HPDE6-E6E7 (cell line): ENCODE measurements around the gene KCNQ1.

Experiments
- DNase-seq: peaks from one replicate; pipeline ENCODE4 v3.0.0; 2011; ENCODE audit warnings: missing footprints; ENCODE audit errors: extremely low spot score

Gene KCNQ1

DNA sequence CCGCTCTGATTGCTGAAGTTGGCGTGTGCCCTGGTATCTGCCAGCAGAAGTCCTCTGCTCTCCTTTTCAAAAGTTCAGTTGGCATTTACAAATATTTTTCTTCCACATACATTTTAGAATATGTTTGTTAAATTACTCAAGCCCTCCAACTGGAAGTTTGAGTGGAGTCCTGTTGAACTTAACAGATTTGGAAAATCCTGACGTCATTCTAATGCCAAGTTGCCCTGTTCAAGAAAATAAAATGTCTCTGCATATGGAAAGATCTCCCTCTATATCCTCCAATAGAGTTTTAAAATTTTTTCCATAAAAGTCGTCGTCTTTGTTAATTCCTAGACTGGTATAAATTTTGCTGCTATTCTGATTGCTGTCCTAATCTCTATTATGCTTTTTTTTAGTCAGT is 251.6 kb downstream of the KCNQ1 start:
- no peak for DNase-seq

DNA sequence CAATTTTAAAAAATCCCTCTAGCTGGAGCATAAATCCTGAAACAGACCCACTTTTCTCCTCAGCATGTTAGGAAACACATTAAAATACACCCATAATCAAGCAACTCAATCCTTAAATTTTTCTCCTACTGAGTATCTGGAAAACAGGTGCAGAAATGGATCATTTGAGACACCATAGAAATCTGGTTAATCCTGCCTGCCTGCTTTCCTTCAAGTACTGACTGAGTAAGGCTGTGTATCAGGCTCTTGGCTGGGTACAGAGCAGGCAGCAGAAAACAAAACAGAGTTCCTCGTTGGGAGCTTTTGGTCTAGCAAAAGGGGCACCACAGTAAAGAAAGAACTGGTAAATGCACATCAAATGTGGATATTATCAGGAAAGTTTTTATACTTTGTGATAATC is 253.1 kb downstream of the KCNQ1 start:
- no peak for DNase-seq

DNA sequence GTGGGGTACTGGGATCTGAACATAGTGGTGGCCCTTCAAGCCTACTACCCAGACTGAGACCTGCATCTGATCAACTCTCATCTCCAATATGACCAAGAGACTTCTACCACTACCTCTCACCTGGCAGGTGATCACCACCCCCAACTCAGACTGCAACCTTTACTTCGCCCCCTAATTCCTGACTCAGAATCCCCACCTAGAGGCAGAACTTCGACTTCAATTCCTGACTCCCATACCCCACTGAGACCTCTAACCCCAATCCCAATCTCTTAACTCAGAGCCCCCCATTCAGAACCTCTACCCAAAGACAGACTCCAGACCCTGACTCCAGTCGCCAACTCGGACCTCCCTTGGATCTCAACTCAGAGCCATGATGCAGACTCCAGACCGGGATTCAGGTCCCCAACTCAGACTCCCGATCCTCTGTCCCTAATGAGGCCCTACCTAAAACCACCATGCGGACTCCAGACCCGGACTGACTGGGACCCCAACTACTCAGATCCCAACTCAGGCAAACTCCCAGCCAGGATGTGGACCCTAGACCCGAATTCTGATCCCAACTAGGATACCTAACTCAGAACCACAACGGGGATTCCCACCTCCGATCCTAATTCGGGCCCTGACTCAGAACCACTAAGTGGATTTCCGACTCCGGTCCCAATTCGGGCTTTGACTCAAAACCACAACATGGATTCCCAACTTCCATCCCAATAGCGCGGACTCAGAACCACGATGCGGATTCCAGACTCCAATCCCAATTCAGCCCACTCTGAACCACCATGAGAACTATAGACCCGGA is 253.8 kb downstream of the KCNQ1 start:
- DNase-seq: no peak

DNA sequence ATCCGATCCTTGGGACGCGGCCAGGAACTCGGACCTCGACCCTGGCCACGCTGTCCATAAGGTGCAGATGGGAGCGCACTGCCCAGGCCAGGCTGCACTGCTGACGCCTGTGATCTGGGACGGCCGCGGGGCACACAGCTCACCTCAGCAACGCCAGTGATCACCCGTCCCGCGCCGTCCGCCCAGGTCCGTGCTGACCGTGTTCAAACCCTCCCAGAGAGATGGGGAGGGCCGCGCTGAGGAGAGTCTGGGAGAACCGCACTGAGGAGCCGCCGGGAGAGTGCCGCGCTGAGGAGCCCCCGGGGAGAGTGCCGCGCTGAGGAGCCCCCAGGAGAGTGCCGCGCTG is 254.3 kb downstream of the KCNQ1 start:
- DNase-seq: no peak

DNA sequence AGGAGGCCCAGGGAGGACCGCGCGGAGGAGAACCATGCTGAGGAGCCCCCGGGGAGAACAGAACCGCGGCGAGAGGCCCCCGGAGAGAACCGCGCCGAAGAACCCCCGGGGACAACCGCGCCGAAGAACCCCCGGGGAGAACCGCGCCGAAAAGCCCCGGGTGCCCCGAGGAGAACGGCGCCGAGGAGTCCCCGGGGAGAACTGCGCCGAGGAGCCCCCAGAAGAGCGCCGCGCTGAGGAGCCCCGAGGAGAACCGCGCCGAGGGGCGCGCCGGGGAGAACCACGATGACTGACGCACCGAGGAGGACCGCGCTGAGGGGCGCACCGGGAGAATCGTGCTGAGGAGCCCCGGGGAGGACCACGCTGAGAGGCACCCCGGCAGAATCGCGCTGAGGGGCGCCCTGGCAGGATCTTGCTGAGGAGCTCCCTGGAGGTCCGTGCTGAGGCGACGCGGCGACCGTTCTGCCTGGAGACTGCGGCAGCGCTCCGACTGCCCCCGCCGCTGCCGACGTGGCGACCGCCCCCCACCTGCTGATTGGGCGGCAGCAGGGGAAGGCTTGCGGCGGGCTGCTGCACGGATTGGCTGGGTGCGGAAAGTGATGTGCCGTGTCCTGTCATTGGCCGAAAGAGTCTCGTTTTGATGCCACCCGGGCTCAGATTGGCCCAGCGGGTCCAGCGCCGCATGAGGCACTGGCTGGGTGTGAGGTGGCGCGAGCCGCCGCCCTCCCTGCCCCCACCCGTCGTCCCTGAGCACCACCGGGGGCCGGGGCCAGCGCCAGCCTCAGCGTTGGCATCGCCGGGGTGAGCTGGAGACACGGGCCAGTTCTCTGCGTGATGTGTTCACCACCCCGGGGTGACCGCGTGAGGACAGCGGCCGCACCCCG is 255.0 kb downstream of the KCNQ1 start, which contains the start of gene KCNQ1OT1:
TSS of gene KCNQ1OT1 (minus strand) at position 464 of the 884 bp plus-strand sequence.
- DNase-seq: peak; percentile 93

DNA sequence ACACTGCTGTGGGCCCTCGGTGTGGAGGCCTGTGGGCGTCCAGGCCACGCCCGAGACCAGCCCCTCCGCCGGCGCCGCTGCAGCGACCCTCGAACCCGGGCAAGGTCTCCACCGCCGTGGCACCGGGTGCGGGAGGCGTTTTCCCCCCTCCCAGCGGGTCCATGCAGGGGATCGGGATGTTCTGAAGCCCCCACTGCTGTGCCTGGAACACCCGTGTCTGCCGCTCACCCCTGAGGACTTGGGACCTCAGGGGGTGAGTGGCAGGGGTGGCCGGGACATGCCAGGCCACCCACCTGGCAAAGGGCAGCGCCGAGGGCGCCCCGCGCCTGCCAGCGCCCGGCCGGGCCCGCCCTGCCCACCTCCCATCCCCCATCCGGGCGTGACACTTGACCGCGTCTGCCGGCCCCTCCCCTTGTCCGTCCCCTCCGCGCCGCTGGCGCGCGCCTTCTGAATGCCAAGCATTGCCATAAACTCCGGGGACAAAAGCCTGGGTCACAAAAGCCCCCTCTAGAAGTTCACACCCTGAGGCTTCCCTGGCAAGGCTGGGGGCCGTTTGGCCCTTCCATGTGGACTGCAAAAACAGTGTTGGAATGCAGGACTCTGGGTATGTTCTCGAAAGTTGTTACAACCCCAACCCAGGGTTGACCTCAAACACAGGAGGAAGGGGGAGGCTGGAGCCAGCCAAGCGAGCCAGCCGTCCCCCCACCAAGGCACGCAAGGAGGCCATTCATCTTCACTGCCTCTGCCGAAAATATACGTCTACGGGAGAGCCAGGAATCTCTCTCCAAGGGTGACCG is 255.8 kb downstream of the KCNQ1 start:
- DNase-seq: no peak

DNA sequence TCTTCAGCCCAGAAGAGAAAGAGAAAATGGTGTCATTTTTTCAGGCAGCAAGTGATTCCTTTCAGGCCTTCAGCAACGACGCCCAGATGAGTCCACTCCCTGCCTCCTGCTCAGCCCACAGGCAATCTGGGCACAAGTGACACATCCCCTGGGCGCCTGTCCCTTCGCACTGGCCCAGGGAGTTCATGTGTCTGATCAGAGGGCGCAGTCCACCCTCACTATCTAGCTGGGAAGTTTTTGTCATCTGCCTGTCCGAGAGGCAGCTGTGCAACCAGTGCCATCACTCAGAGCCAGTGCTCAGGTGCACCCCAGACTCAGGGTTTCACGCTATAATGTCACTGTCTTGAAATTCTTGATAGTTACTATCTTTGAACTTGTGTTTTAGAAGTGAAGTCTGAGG is 256.4 kb downstream of the KCNQ1 start:
- DNase-seq: no peak

DNA sequence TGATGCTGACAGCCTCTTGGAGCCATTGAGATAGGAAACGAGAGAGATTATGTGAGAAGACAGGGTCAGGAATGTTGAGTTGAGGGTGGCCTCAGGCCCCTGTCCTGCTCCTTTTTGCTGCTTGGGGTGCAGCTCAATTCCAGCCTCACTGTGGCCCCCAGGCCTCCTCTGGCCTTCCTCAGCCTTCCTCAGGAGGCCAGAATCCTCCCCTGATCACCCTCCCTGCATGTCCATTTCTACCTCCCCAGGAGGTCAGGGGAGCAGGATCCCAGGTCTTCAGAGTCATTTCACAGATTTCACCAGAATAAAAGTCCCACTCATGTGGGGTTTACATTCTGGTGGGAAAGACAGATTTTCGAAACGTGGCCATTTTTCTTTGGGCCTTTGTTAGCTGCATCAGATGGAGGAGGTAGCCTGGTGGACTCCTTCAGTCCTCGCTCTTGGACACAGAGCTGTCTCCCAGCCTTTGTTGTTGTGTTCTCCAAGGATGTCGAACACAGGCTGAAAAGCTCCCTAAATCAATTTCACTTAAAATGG is 257.2 kb downstream of the KCNQ1 start:
- no peak for DNase-seq

DNA sequence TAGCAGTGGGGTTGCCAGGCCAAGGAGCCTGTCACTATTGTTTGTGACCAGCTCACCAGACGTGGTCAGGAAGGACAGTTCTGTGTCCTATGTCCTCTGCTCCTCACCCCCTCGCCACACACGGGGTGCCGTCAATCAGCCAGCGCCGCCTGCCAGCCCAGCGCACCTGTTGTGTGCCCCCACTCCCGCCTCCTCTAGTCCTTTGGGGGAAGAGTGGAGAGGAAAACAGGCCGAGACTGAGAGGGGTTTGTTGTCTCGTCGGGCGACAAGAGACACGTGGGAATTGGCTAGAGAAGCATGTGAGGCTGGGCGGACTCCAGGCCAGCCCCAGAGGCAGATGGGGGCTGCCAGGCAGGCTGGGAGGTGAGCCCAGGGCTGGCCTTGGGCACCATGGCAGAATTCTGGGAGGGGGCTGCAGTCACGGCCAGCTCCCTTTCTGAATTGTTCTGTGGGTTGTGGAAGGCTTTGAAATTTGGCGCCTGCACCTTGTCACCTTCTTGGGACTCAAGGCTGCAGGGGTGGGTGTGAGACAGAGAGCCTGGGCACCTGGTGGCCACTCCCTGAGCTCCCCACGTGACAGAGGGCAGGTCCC is 258.1 kb downstream of the KCNQ1 start:
- no peak for DNase-seq

DNA sequence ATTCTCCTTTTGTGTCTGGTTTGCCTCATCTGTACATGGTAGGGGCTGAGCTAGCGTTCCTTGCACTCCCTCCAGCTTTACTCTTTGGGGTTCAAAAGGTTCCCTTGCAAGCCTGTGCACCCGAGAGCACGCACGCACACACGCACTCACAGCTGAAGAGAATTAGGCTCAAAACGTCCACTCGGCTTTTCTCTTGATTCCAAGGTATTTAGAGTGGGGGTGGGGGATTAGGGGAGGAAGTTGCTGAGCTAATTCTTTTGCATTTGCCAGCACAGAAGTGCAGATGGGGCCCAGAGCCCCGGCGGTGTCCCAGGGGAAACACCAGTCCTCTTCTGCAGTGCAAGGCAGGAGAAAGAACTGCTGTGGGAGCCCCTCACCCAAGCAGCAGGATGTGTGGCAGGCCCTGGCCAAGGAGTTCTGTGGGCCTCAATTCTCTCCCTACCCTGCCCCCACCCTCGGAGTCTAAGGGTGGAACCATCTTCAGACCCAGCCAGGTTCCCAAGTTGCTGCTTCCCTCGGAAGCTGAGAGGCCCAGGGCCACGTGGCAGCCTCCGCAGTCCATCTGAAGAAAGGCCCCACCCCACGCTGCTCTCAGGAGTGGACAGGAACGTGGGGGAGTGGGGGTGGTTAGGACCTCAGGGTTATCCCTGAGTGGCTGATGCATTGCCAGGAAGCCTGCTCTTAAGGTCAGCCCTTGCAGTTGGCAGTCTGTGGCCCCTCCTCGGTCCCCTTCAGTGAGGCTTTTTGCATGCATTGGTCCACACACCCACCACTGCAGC is 258.7 kb downstream of the KCNQ1 start:
- DNase-seq: no peak

DNA sequence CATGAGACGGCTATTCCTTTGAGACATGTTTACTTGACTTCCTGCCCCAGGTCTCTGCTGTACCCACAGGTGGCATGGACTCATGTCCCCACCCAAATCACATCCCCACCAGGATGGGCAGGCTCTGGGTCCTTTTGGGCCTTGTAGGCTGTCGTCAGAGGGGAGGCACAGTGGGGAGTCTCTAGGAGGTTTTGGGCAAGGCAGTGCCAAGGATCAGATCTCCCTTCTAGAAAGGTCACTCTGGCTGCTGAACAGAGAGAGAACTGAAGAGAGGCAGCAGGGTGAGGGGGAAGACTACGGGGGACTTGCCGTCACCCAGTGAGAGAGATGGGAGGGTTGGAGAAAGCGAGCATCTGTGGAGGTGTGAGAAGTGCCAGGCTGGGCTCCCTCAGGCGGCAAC is 259.5 kb downstream of the KCNQ1 start:
- no peak for DNase-seq

DNA sequence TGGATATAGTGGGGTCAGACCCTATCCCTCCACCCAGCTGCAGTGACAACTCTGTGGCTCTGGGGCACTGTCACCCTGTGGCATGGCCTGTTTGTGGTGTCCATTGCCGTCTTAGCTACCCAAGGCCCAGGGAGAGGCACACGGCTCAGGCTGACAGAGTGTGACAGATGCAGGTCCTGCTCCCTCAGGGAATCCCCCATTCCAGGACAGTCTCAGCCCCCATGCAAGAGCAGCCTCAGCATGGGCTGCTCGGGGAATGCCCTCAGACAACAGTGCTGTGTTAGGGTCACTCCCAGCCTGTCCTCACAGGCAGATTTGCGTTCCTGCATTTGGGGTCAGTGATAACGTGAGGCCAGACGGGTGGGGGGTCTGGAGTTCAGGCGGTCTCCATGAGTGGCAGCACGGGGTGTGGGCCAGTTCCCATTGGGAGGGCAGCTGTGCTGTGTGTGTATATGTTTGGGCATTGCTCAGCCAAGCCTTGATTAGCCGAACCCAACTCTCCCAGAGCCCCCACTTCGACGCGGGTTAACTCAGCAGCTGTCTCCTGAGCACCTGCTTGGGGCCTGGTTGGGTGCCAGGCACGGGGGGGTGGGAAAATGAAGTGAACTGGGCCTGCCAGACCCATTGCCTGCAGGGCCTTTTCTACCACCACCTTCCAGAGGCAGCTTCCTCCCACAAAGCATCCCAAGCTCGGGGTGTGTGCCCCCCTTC is 260.2 kb downstream of the KCNQ1 start:
- DNase-seq: no peak

DNA sequence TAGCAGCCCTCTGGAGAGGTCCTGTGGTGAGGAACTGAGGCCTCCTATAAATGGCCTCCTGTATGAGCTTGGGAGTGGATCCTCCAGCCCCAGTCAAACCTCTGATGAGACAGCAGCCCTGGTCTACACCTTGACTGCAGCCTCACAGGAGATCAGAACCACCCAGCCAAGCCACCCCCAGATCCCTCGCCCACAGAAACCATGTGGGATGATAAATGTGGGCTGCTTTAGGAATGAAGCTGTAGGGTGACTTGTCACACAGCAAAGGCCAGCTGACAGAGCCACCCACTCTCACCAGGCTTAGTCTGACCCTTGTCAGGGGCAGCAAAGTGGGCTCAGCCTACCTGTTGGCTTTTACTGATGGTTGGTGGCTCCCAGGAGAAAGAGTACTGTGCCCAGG is 261.5 kb downstream of the KCNQ1 start:
- no peak for DNase-seq

DNA sequence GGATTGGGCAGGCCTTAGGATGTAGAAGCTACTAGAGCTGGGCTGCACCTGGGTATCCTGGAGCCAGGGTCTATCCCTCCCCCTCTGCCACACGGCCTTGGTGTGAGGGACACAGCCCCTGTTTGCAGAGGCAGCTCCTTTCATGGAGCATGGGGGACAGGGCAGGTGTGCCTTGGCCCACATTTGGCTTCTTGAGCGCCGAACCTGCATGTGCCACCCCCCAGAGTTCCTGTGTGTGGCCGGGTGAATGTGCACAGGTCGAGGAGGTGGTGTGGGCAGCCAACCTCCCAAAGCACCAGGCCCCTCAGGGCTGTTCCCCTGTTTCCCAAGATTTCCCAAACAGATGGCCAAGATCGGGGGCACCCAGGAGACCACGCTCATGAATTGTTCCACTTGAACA is 262.9 kb downstream of the KCNQ1 start:
- no peak for DNase-seq

DNA sequence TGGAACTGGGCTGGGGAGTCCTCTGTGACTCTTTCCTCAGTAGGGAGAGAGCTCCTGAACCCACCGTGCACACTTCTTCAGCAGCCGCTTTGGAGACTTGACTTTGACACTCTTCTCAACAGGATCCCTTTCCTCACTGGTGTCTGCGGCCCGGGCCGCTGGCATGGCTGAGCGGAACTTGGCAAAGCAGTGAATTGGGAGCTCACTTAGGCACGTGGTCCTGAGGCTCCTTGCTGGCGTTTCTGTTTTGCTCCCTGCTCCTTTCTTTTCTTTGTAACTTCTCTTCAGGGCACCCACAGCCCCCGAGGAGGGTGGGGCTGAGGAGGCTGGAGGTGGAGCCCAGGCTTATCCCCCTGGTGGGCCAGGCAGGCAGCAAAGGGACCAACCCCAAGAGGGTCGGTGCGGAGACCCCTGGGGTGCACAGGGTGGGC is 263.4 kb downstream of the KCNQ1 start:
- no peak for DNase-seq

DNA sequence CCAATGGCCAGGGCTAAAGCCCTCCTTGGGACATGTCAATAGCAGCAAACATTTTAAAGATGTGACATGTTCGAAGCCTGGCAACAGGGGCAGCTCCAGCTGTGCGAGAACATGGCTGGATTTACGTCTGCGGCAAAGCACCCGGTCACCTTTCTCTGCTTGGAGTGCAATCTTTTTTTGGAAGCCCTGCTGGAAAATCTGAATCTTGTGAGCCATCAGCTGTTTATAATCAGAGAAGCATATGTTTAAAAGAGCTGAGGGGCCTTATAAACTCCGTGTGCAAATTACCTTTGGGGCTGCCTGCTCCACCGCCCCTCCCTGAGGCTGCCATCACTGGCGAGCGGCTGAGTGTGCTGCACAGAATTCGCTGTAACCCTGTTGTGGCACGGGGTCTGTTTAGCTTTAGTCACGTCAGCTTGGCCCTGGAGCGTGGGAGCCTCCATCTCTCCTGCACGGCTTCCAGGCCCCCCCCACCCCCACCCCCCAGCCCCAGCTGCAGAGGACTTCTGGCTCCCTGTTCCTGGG is 264.0 kb downstream of the KCNQ1 start:
- DNase-seq: no peak

DNA sequence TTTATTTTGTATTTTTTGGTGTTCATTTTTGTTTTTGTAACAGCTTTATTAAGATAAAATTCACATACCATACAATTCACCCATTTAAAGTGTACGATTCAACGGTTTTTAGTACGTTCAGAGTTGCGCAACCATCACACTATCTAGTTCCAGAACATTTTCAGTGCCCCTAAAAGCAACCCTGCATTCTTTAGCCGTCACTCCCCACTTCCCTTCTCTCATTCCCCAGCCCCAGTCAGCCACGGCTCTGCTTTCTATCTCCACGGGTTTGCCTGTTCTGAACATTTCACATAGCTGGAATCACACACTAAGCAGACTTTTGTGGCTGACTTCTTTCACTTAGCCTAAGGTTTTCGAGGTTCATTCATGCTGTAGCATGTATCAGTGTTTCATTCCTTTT is 264.6 kb downstream of the KCNQ1 start:
- DNase-seq: no peak

DNA sequence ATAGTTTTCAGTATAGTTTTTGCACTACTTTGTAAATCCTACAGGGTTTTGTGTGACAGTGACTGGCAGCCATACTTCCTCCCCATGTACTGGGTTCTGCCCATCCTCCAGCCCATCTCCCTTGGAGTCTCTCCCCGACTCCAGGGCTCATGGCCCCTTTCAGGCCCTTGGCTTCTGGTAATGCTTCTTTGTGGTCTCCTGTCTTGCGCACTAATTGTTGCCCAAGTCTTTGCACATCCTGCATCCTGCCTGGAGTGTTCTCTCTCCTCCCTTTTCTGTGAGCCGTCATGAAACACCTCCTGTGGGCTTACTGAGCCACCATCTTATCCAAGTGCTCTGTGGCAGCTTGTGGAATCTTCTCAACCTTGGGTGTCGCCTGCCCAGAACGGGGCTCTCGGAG is 266.4 kb downstream of the KCNQ1 start:
- no peak for DNase-seq

DNA sequence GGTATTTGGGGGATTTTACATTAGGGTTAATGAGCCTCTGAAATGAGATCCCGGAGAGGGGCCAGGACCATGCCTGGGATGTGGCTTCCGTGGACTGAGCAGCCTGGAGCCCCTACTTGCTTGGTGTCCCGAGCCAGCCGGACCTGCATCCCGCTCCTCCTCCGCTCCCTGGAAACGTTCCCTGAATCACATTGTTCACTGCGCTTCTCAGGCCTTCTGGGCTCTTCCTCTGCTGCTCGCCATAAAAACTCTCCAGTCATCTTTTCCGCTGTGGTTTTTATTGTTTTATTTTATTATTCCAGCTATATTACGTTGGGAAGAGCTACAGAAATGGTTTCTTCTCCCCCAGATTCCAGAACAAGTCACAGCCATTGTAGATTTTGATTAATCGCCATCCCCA is 268.3 kb downstream of the KCNQ1 start:
- no peak for DNase-seq
